Fibroblast of skin of left quadriceps (primary cell): ENCODE results near the gene METAP1.
"Not testable (repeated sequence)": the region's sequence is repeated elsewhere in the genome, so short reads cannot be mapped to it uniquely, and the experiment has no call there.

Experiments
- DNase-seq, 2 experiments: peaks; one replicate each; pipeline ENCODE4 v3.0.0-alpha.2; 2013; ENCODE audit warnings: low read depth in 2 of 2

The METAP1 gene

GRCh38 chr4:98995183-98996055 lies at the start of gene METAP1:
METAP1 (plus strand) TSS chr4:98995721; CDS start chr4:98995754, 33 bp downstream.
- peak; percentile 89 to 90 for DNase-seq

GRCh38 chr4:98946359-98946758 lies 49.2 kb upstream of the METAP1 start:
- no peak for DNase-seq

DNA sequence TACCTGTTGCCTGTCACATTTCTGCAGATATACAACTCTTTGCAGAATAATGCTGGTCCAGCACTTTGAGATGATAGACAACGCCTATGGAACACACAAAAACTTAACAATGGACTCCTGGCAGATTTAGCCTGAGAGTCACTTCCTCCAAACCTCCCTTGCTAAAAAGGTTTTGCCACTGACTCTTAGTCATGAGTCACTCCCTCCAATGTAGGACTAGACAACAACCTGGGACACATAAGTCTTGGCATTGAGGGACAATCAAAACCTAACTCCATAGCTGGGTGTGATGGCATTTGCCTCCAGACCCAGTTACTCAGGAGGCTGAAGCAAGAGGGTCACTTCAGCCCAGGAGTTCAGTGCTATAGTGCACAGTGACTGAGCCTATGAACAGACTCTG lies 44.6 kb upstream of the METAP1 start:
- no peak for DNase-seq

DNA sequence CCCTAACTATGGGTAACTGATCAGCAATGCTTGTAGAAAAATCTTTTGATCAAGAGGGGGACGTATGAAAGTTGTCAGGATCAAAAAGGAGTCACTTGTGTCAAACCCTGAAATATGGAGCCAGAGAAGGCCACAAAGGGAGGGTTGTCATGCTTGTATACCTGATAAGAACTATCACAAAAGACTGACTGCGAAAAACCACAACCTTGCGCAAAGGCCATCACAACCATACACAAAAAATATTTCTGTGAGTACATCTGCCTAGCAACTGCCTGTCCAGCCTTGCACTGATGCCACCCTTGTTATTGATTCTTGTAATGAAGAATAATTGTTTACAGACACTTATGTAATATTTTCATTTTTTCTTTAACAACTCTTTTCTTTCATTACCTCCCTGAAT lies 43.8 kb upstream of the METAP1 start:
- DNase-seq = no peak

DNA sequence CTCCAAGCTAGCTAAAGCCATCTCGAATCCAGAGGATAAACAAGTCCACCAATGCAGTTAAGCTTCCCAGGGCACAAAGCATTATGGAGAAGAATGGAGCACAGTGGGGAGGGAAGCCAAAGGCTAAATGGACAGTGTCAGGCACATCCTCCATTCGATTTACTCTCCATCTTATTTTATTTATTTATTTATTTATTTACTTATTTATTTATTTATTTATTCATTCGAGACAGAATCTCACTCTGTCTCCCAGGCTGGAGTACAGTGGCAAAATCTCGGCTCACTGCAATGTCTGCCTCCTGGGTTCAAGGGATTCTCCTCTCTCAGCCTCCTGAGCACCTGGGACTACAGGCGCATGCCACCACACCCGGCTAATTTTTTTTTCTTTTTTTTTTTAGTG lies 40.3 kb upstream of the METAP1 start:
- DNase-seq = no peak

- no peak for DNase-seq
Measured at GRCh38 chr4:98958065-98958464, 37.5 kb upstream of the METAP1 start.

DNA sequence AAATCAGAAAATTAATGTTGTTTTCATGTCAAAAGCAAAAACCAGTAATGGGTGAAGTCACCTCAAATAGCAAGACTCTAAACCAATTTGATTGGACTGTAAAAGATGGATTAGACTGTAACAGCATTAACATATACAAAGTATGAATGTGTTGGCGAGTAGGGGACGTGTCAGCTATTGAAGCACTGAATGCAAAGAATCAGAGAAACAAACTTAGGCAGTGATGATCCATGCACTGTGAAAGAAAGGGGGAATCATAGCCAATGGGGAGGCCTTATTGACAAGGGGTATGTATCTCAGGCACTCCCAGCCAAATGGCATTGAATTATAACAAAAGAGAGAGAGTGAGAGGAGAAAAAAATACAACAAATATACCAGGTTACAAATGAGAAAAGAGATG lies 36.1 kb upstream of the METAP1 start:
- DNase-seq = no peak

GRCh38 chr4:98961770-98962169 lies 33.8 kb upstream of the METAP1 start:
- no peak for DNase-seq

GRCh38 chr4:98963538-98964433 lies 31.7 kb upstream of the METAP1 start:
- no peak for DNase-seq

DNA sequence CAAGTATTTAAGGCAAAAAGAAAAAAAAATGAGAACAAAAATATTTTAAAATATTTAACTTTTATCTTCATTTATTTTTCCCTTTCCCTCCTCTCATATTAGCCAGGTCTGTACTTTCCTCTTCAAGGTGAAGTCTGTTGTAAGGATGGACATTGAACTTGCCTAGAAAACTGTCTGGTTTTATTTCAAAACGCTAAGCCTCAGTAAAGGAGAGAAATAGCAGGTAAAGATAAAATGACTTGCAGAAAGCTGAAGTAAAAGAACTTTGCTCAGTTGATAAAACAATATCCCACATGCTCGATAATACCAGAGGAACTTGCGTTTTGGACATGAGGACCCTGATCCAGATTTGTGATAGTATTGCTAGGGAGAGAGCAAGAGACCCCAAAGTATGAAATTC lies 28.6 kb upstream of the METAP1 start:
- DNase-seq = no peak

- DNase-seq = no peak
Measured at GRCh38 chr4:98967786-98968329, 27.7 kb upstream of the METAP1 start.

DNA sequence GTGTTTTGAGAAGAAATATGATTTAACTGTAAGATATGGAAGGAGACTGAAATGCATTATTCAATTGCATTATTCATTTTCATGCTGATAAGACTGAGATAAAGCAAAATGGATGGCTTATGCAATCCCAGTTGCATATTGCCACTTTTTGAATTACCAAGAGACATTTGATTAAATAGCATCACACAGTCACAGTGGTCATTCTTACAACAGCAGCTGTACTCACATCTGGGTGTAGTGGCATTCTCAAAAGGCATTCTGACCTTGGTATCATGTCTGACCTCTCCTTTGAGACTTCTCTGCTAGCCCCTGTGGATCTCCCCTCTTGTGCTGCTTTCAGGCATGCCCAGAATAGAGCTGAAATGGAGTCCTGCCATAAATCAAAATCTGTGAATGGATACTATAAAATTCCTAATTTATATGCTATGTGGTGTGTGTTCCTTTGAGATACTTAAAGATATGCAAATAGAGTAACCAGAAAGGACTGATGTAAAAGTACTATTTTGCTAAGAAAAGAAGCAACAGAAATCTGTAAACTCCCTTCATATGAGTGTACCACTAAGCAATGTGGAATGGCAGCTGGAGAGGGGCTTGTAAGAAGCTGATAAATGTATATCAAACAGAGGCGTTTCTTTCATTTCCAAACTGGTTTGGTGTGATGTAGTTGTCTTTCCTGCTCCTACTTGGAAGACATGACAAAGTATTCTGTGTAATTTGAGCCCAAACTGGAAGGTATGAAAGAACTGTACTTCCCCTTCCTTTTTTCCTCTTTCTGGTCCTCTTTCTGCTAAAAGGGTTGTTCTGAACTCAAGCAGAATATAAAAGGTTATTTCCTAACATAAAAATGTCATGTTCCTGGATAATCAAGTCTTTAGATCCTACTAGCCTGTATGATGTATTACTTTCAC lies 25.4 kb upstream of the METAP1 start:
- DNase-seq = no peak

GRCh38 chr4:98976716-98977115 lies 18.8 kb upstream of the METAP1 start:
- peak; percentile 34 to 39 for DNase-seq

- no peak for DNase-seq
Measured at GRCh38 chr4:98977557-98977956, 18.0 kb upstream of the METAP1 start.

DNA sequence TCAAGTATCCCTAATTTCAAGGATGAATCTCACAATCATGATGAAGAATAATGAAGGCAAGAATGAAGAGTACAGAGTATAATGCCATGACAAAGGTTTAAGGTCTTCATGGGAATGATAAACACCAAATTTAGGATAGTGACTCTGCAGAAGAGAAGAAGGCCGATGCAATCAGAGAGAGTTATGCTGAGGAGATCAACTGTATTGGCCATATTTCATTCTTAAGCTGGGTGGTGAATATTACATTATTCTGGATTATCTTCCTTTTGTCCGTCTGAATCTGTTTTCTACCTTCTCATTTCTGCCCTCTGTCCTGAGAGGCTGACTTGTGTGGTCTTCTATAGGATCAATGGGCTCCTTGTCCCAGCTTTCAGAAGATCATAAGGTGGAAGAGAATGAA lies 7.8 kb upstream of the METAP1 start:
- no peak for DNase-seq

DNA sequence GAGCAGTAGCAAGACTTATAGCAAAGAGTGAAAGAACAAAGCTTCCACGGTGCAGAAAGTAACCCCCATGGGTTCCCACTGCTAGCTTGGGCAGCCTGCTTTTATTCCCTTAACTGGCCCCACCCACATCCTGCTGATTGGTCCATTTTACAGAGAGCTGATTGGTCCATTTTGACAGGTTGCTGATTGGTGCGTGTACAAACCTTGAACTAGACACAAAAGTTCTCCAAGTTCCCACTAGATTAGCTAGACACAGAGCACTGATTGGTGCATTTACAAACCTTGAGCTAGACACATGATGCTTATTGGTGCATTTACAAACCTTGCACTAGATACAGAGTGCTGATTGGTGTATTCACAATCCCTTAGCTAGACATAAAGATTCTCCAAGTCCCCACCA lies 2.7 kb upstream of the METAP1 start:
- DNase-seq = not testable (repeated sequence)

DNA sequence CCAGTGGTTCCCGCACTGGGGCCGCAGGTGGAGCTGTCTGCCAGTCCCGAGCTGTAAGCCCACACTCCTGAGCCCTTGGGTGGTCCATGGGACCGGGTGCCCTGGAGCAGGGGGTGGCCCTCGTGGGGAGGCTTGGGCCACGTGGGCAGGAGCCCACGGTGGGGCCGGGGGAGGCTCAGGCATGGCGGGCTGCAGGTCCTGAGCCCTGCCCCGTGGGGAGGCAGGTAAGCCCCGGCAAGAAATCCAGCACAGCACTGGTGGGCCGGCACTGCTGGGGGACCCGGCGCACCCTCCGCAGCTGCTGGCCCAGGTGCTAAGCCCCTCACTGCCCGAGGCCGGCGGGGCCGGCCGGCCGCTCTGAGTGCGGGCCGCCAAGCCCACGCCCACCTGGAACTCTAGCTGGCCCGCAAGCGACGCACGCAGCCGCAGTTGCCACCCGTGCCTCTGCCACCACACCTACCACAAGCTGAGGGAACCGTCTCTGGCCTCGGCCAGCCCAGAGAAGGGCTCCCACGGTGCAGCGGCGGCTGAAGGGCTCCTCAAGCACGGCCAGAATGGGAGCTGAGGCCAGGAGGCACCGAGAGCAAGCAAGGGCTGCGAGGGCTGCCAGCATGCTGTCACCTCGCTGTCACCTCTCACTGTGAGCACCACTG lies 2.0 kb upstream of the METAP1 start:
- no peak for DNase-seq

DNA sequence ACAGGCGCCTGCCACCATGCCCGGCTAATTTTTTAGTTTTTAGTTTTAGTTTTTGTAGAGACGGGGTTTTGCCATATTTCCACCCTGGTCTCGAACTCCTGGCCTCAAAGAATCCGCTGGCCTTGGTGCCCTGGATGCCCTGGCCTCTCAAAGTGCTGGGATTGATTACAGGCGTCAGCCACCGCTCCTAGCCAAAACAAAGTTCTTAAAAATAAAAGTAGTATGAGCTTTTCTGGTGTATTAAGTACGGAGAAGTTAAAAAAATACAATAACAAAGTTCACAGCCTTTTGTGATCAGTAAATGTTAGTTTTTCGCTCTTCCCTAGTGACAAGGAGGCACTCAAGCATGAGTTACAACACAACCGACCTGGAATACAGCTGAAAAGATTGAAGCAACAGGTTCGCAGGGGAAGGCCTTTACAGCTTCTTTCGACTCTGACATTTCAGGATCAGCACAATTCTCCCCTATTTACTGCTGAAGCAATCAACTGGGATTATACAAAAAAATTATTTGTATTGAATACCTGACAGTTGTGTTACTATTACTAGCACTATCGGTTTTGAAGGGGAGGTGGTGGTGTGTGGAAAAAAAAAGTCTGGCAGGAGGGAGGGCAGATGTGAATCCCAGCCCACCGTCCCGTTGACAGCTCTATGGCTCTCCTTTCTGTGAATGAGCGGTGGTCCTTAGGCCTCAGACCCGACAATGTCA lies 893 bp upstream of the METAP1 start:
- DNase-seq = no peak

DNA sequence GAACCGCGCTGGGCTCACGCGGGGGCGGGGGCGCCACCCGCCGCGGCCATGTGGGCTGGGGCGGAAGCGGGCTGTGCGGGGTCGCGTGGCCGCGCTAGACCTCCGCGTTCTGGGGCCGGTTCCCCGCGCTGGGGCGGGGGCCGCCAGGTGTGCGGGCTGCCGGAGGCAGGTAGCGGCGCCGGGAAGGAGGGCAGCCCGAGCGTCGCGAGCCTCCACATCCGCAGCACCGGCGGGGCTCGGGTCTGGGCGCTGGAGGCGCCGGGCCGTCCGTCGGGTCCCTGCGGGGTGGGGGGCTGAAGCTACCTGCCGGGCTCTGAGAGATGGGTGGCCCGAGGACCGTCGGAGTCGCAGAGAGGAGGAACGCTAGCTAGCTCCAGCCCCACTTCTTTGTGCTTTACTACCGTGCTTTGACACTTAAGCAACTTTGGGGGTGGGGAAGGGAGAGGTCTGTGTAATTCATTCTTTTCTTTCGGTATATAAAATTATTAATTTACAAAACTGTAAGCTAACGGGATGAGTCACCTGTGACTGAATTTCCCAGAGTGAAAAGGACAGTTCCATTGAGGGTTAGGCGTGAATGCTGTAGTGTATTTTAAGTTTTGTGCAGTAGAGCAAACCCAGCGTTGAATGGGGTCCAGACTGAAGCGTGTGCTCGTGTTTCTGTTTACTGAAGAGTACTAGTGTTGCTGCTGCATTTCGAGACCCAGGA lies 689 bp downstream of the METAP1 start:
- no peak for DNase-seq

- DNase-seq = no peak
Measured at GRCh38 chr4:98996765-98997068, 1.2 kb downstream of the METAP1 start.
